Nephron (organoid): Measurements from ENCODE around the gene ADGRF3.
"Not testable (repeated sequence)": the region's sequence is repeated elsewhere in the genome, so short reads cannot be mapped to it uniquely, and the experiment has no call there.

Experiments used
- H3K27ac Mint-ChIP-seq, 3 experiments: 2 replicates each; pipeline ENCODE4 v1.8.0; 2020; ENCODE audit warnings: mixed read lengths in 3 of 3, mild to moderate bottlenecking in 2 of 3, moderate library complexity in 1 of 3
- H3K27me3 Mint-ChIP-seq: 2 replicates; pipeline ENCODE4 v1.8.0; 2021; ENCODE audit warnings: low read depth, mild to moderate bottlenecking, moderate library complexity, mixed read lengths
- H3K36me3 Mint-ChIP-seq: 2 replicates; pipeline ENCODE4 v1.8.0; 2020; ENCODE audit warnings: low read depth, mixed read lengths
- H3K4me1 Mint-ChIP-seq: 2 replicates; pipeline ENCODE4 v1.8.0; 2020; ENCODE audit warnings: mixed read lengths
- H3K4me3 Mint-ChIP-seq, 3 experiments: 2 replicates each; pipeline ENCODE4 v1.8.0; 2020; ENCODE audit warnings: mild to moderate bottlenecking in 3 of 3, mixed read lengths in 3 of 3, moderate library complexity in 2 of 3
- H3K9me3 Mint-ChIP-seq: 2 replicates; pipeline ENCODE4 v1.8.0; 2020; ENCODE audit warnings: mixed read lengths
- CTCF ChIP-seq, 3 experiments: fragments of 200-600 bp; sonication (generic); IDR thresholded peaks; one replicate each; pipeline ENCODE4 v1.5.0; 2021; ENCODE audit warnings: antibody characterized with exemption in 3 of 3; ENCODE audit not compliant: unreplicated experiment in 3 of 3

Gene ADGRF3

GRCh38 chr2:26337298-26337697 is 9.3 kb downstream of the ADGRF3 start:
- Mint-ChIP-seq H3K27ac (no peak overlapping the region), H3K4me3 (no peak overlapping the region), H3K9me3 (no peaks in the 10 kb centered on the region), H3K27me3 (no peaks in the 10 kb centered on the region), H3K36me3 (no peaks in the 10 kb centered on the region), H3K4me1 (peaks cover 19% of the 10 kb centered on the region)
- no peak for TF ChIP-seq CTCF (IDR thresholded peaks at IDR 0.05; ENCODE audit: unreplicated experiment in 3 of 3)

DNA sequence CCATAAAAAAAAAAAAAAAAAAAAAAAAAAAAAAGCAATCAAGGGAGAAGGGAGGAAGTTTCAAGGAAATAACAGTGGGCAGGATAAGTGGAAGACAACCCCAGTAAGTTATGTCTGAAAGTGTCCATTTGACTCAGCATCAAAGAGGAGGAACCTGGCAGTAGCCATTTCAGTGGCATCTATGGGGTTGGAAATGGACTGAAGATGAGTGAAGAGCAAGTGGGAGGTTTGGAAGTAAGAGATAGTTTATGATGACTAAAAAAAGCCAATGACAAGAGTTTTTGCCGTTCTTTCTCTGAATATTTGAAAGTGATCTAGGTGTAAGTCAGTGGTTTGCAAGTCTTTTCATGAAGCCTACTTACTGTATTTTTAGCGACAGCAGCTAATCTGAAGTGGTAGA is 9.9 kb downstream of the ADGRF3 start:
- Mint-ChIP-seq H3K27me3 (no peaks in the 10 kb centered on the region), H3K27ac (no peak overlapping the region), H3K9me3 (no peaks in the 10 kb centered on the region), H3K4me1 (peaks cover 19% of the 10 kb centered on the region), H3K36me3 (no peaks in the 10 kb centered on the region), H3K4me3 (no peak overlapping the region)
- no peak for TF ChIP-seq CTCF (IDR thresholded peaks at IDR 0.05; ENCODE audit: unreplicated experiment in 3 of 3)

DNA sequence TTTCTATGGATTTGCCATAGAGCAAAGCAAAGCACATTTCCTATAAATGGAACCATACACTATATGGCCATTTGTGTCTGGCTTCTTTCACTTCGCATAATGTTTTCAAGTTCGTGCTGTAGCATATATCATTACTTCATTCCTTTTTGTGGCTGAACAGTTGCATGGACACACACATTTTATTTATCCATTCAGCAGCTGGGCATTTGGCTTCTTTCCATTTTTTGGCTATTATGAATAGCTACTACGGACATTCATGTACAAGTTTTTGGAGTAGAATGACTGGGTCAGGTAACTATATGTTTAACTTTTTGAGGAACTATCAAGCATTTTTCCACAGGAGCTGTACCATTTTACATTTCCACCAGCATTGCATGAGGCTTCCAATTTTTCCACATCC is 11.4 kb downstream of the ADGRF3 start:
- Mint-ChIP-seq H3K27ac (peak overlapping the region in 2 of 3 experiments; percentile 16 to 39), H3K4me1 (peaks cover 19% of the 10 kb centered on the region), H3K36me3 (no peaks in the 10 kb centered on the region), H3K4me3 (no peak overlapping the region), H3K9me3 (no peaks in the 10 kb centered on the region), H3K27me3 (no peaks in the 10 kb centered on the region)
- no peak for TF ChIP-seq CTCF (IDR thresholded peaks at IDR 0.05; ENCODE audit: unreplicated experiment in 3 of 3)

DNA sequence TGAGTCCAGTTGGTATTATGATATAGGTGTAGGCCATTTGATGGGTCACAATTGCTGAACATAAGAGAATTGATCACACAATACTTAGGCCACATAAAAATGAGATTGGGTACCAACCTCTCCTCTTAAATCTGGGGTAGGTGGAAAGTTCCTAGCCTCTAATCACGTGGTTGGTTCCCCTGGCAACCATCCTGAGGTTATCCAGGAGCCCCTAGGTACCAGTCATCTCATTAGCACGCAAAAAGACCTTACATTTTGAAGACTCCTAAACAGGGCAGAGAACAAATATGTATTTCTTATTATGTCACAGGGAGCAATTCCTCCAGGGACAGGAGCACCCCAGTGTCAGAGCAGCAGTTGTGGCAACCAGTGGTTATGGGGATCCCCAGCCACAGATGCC is 13.3 kb downstream of the ADGRF3 start:
- no peaks in the 10 kb centered on the region for H3K27me3 Mint-ChIP-seq
- H3K9me3 Mint-ChIP-seq: no peaks in the 10 kb centered on the region
- H3K4me1 Mint-ChIP-seq: peaks cover 24% of the 10 kb centered on the region
- H3K36me3 Mint-ChIP-seq: no peaks in the 10 kb centered on the region
- H3K27ac Mint-ChIP-seq: peak overlapping the region in 1 of 3 experiments; percentile 53
- no peak overlapping the region for H3K4me3 Mint-ChIP-seq
- no peak for TF ChIP-seq CTCF (IDR thresholded peaks at IDR 0.05; ENCODE audit: unreplicated experiment in 3 of 3)

DNA sequence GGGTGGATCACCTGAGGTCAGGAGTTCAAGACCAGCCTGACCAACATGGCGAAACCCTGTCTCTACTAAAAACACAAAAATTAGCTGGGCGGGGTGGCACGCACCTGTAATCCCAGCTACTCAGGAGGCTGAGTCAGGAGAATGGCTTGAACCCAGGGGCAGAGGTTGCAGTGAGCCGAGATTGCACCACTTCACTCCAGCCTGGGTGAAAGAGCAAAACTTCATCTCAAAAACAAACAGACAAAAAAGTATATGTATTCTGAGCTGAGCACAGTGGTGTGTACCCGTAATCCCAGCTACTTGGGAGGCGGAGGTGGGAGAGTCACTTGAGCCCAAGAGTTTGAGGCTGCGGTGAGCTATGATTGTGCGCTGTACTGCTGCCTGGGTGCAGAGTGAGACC is 15.3 kb downstream of the ADGRF3 start:
- not testable (repeated sequence) for H3K4me3 Mint-ChIP-seq, H3K27me3 Mint-ChIP-seq, H3K27ac Mint-ChIP-seq, H3K9me3 Mint-ChIP-seq, H3K36me3 Mint-ChIP-seq
- H3K4me1 Mint-ChIP-seq: peaks cover 25% of the 10 kb centered on the region

DNA sequence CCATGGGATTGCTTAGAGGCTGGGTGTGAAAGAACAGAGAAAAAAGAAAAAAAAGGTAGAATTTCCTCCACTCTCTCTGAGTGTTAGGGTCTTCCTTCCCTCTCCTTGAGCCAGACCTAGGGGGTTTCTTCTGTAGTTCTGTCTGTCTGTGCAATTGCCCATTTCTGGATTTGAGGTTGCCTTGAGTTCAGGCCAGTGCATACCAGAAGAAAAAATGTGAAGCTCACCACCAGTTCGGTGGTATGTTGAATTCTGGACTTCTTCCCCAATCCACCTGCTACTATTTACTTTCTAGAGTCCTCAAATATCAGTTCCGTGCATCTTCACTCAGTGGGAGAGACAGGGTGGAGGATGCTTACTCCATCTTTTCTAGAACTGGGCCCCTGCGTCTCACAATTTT is 16.0 kb downstream of the ADGRF3 start:
- Mint-ChIP-seq H3K27ac (no peak overlapping the region), H3K4me1 (peaks cover 19% of the 10 kb centered on the region), H3K9me3 (no peaks in the 10 kb centered on the region), H3K36me3 (no peaks in the 10 kb centered on the region), H3K27me3 (no peaks in the 10 kb centered on the region), H3K4me3 (no peak overlapping the region)
- TF ChIP-seq CTCF (IDR thresholded peaks at IDR 0.05; ENCODE audit: unreplicated experiment in 3 of 3): no peak
